Heart left ventricle (tissue), 16 donors: ENCODE data around the gene PAK4. TPM values are rescaled to one million over a fixed set of nuclear protein-coding genes. Genes with fewer than 3 reads are reported as not detected.

Experiments
- ATAC-seq, 4 donors: fragments of 200-7000 bp; cut with Tn5 transposase; one replicate each; pipeline ENCODE4 v1.9.1; 2020 to 2022; ENCODE audit warnings: moderate library complexity in 4 of 4, mild to moderate bottlenecking in 3 of 4, moderate number of reproducible peaks in 1 of 4
- DNase-seq, 5 donors: peaks; one replicate each; pipeline ENCODE4 v3.0.0-alpha.2; 2020
- H3K27ac ChIP-seq, 12 donors: fragments of 200-600 bp; sonication (generic) in 4 of 12; one replicate each; pipeline versions ENCODE4 v1.5.0 to v1.8.0; 2016 to 2022; ENCODE audit warnings: mild to moderate bottlenecking in 2 of 12
- H3K27me3 ChIP-seq, 9 donors: fragments of 200-600 bp; sonication (generic) in 2 of 9; one replicate each; pipeline versions ENCODE4 v1.5.1 to v1.8.0; 2016 to 2022; ENCODE audit warnings: mild to moderate bottlenecking in 3 of 9
- H3K36me3 ChIP-seq, 9 donors: fragments of 200-600 bp; sonication (generic) in 2 of 9; one replicate each; pipeline versions ENCODE4 v1.5.0 to v1.8.0; 2018 to 2022; ENCODE audit warnings: mild to moderate bottlenecking in 2 of 9
- H3K4me1 ChIP-seq, 12 donors: fragments of 200-600 bp; sonication (generic) in 4 of 12; one replicate each; pipeline versions ENCODE4 v1.5.0 to v1.8.0; 2016 to 2022; ENCODE audit warnings: mild to moderate bottlenecking in 3 of 12
- H3K4me3 ChIP-seq, 12 donors: fragments of 200-600 bp; sonication (generic) in 4 of 12; one replicate each; pipeline versions ENCODE4 v1.5.0 to v1.8.0; 2017 to 2022; ENCODE audit warnings: mild to moderate bottlenecking in 9 of 12, moderate library complexity in 4 of 12
- H3K9me3 ChIP-seq, 12 donors: fragments of 200-600 bp; sonication (generic) in 4 of 12; one replicate each; pipeline versions ENCODE4 v1.5.0 to v1.8.0; 2016 to 2022; ENCODE audit warnings: mild to moderate bottlenecking in 1 of 12
- CTCF ChIP-seq, 12 donors: fragments of 200-600 bp; sonication (generic) in 4 of 12; IDR thresholded peaks; one replicate each; pipeline versions ENCODE4 v1.5.0 to v1.8.0; 2018 to 2022; ENCODE audit warnings: antibody characterized with exemption in 12 of 12, mild to moderate bottlenecking in 5 of 12
- POLR2A ChIP-seq, 2 donors: fragments of 450-650 bp; IDR thresholded peaks; one replicate each; pipeline ENCODE4 v1.6.1; 2017; ENCODE audit warnings: antibody characterized with exemption in 2 of 2, mild to moderate bottlenecking in 2 of 2, moderate library complexity in 2 of 2
- WGBS, 4 donors: extraction: QIAGEN DNeasy Blood & Tissue Kit in 2 of 4; methylation state at CpG; one replicate each; pipeline versions ENCODE4 v1.1.5 to v1.1.7; 2013 to 2018; 5-methylcytosine and 5-hydroxymethylcytosine counted together
- intact Hi-C, 10 donors: fragments of 100-400 bp; cut with DNase I; formaldehyde crosslinking; loops; one replicate each; pipeline versions ENCODE4 v1.11.1 to v1.14.2; 2022
- polyA plus RNA-seq, 2 donors: library from polyadenylated mRNA; stranded (reverse); fragments of 200-250 nt; gene quantifications; one replicate each; pipeline ENCODE4 v1.2.3, GENCODE V29; 2013
- total RNA-seq, 9 donors: library from RNA; depleted of rRNA in 2 of 9; stranded (reverse); fragments of >200 nt in 2 of 9; fragmentation: NEBNext Ultra II Directional in 3 of 9; extraction: Animal tissue kit (Norgen Biotek cat#: 25700) in 3 of 9; gene quantifications; one replicate each; pipeline versions ENCODE4 v1.1.0 to v1.2.4, GENCODE V29; 2016 to 2023
- donor health status: ischemic (EF 13 %, LVEDD 7.1; RV severe dilation, severe dysfunction).
- donor health status: healthy with polysubstance abuse.
- donor health status: DM: no; HTN: yes; CAD: no.
- donor health status: DM: no; HTN: no; CAD: no.
- donor health status: ischemic (EF 25% LVEDD 6.9; RV normal size, moderate dysfunction).
- donor health status: ischemic (EF 25% LVEDD 5.7; RV mildly dilated, moderate dysfunction).
- donor health status: healthy.
- donor health status: DM: yes; HTN: yes; CAD: no.
- donor health status: ischemic (EF 35%, LVEDD 5.7; RV mildly dilated, moderate dysfunction).
- donor health status: nonischemic (EF 11% LVEDD 7.7; RV severe dilation, severe dysfunction).
- donor health status: DM: yes; HTN: yes; CAD: no.
- donor health status: PGD.
- donor health status: ischemic (EF 29% LVEDD 5.4; RV normal size, mild dysfunction).
- donor health status: nonischemic (EF 23%, LVEDD 6.1; RV moderate dilation, normal function).

PAK4 gene
- total and polyA plus RNA-seq, 11 donors = 9.5 to 25.8 (median 16.2) TPM

DNA sequence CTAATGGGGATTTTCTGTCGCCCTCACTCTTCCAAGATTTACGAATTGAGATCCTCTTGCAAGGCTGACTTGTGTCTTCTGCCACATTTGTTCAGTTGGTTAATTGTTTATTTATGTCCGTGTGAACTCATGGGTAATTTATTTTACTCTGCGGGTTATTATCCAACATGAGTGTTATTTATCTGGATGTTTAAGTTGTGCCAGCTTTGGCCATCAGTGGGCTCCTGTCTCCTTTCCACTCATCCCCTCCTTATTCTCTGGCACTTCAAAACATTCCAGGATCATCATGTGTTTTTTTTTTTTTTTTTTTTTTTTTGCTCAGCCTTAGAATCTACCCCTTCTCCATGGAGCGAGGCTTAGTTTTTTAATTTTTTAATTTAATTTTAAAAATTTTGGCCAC, 22.4 kb upstream of the PAK4 start:
- ATAC-seq (no peak), DNase-seq (no peak)
- Histone ChIP-seq H3K4me1 (no peaks in the 10 kb centered on the region), H3K36me3 (no peaks in the 10 kb centered on the region), H3K4me3 (no peak overlapping the region), H3K27me3 (peaks cover 8 to 36% (median 21%) of the 10 kb centered on the region in 9 donors), H3K9me3 (no peaks in the 10 kb centered on the region), H3K27ac (no peak overlapping the region)
- WGBS, 4 donors = 55 to 71% (median 68%) methylated on average over 5 of the region's 5 CpGs
- intact Hi-C loops = no loop called here
- TF ChIP-seq POLR2A (IDR thresholded peaks at IDR 0.05) (no peak), CTCF (IDR thresholded peaks at IDR 0.05) (no peak)

DNA sequence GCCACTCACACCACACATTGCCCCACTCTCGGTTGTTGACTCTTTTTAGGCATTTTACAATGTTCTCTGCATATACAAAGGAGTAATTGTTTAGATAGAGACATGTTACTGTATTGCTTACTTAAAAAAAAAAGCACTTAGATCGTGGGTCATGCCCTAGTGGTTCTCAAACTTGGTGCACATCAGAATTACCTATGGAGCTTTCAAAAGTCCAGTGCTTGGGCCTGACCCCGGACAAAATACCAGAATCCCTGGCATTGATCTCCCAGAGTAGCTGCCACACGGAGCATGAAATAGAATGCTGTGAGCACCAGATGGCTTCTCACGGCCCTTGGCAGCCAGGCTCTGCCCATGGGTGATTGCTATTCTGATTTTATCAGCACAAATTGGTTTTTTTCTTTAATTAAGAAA, 21.4 kb upstream of the PAK4 start:
- no peak for DNase-seq
- TF ChIP-seq CTCF (IDR thresholded peaks at IDR 0.05) (no peak), POLR2A (IDR thresholded peaks at IDR 0.05) (no peak)
- ATAC-seq = no peak
- no peaks in the 10 kb centered on the region for H3K9me3 ChIP-seq
- intact Hi-C loops = no loop called here
- H3K27me3 ChIP-seq = peaks cover 0 to 34% (median 10%) of the 10 kb centered on the region in 9 donors
- no peak overlapping the region for H3K27ac ChIP-seq
- no peak overlapping the region for H3K4me3 ChIP-seq
- WGBS, 4 donors = 63 to 76% (median 67%) methylated on average over 5 of the region's 5 CpGs
- H3K4me1 ChIP-seq = no peaks in the 10 kb centered on the region
- no peaks in the 10 kb centered on the region for H3K36me3 ChIP-seq

DNA sequence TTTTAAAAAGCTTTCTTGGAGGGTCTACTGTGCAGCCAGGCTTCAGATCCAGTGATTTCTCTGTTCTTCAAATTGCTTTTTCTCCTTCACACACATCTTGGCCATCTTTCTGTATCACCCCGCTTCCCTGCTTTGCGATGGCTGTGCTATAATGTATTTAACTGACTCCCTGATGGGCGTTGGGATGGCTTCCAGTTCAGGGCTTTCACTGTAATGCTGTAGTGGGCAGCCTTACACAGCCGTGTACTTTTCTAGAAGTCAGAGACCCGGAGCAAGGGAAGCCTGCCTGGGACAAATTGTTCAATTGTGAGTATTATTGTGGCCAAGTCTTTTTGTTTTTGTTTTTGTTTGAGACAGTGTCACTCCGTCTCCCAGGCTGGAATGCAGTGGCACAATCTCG, 19.4 kb upstream of the PAK4 start:
- no peak overlapping the region for H3K4me3 ChIP-seq

DNA sequence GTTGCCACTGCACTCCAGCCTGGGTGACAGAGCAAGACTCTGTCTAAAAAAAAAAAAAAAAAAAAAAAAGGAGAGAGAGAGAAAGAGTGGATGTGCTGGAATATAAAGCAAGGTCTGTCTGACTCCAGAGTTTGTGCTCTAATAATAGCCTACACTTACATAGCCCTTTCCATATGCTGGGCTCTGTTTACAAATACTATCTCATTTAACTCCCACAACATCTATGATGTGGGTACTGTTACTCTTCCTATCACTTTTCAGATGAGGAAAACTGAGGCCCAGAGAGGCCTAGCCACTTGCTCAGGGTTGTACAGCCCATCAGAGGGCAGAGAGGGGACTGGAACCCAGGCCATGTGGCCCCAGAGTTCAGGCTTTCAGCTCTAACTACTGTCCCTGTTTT, 15.9 kb upstream of the PAK4 start:
- intact Hi-C loops = loop anchor here in 1 of 10 donors (5.0 kb wide), 1 partner anchor 147 kb away; no protein-coding TSS in a partner anchor
- TF ChIP-seq CTCF (IDR thresholded peaks at IDR 0.05) (no peak), POLR2A (IDR thresholded peaks at IDR 0.05) (no peak)
- no peak overlapping the region for H3K4me3 ChIP-seq
- H3K36me3 ChIP-seq = no peaks in the 10 kb centered on the region
- H3K27me3 ChIP-seq = peaks cover 0 to 65% (median 15%) of the 10 kb centered on the region in 9 donors
- H3K9me3 ChIP-seq = no peaks in the 10 kb centered on the region
- DNase-seq (no peak), ATAC-seq (no peak)
- H3K4me1 ChIP-seq = no peaks in the 10 kb centered on the region
- no peak overlapping the region for H3K27ac ChIP-seq

More for the DNA sequence above, 19.4 kb upstream of the PAK4 start:
- WGBS, 4 donors = 50 to 62% (median 61%) methylated on average over 7 of the region's 7 CpGs
- TF ChIP-seq CTCF (IDR thresholded peaks at IDR 0.05) (no peak), POLR2A (IDR thresholded peaks at IDR 0.05) (no peak)
- Histone ChIP-seq H3K9me3 (no peaks in the 10 kb centered on the region), H3K36me3 (no peaks in the 10 kb centered on the region), H3K4me1 (no peaks in the 10 kb centered on the region), H3K27me3 (peaks cover 0 to 43% (median 7%) of the 10 kb centered on the region in 9 donors), H3K27ac (no peak overlapping the region)
- ATAC-seq (no peak), DNase-seq (no peak)
- intact Hi-C loops = no loop called here
